ENCODE data around the gene FRMD8. TPM values are rescaled to one million over a fixed set of nuclear protein-coding genes. Genes with fewer than 3 reads are reported as not detected.
A peak's percentile ranks its signal among the peaks of the same experiment; 100 is the strongest.

The FRMD8 gene
- total RNA-seq, 1 experiment from 2014 or later: 22.7 TPM

GRCh38 chr11:65416341-65416824, 29.9 kb downstream of the FRMD8 start:
- H3K23ac ChIP-seq (ENCODE audit: insufficient read length, low read depth, low read length): no peak overlapping the region
- Mint-ChIP-seq H3K27me3 (ENCODE audit: low read depth) (peaks cover 11% of the 10 kb centered on the region), H3K36me3 (ENCODE audit: insufficient read depth in 1 of 3, low read depth in 3 of 3) (peaks cover 0 to 4% (median 0%) of the 10 kb centered on the region in 3 experiments; a peak in 1 of 7 replicates), H3K27ac (no peak overlapping the region), H3K4me3 (peak overlapping the region in 1 of 2 experiments; percentile 39; a peak in 2 of 5 replicates), H3K4me1 (peaks cover 50 to 56% of the 10 kb centered on the region in 2 experiments), H3K9me3 (no peaks in the 10 kb centered on the region; a peak in 2 of 5 replicates)
- no peak overlapping the region for H3K56ac ChIP-seq (ENCODE audit: insufficient read length, low read depth, low read length)
- no peak overlapping the region for H4K8ac ChIP-seq (replicated peaks; ENCODE audit: insufficient read length, low read depth, low read length)
- no peak overlapping the region for H2BK5ac ChIP-seq (ENCODE audit: insufficient read length, low read length)
- no peak overlapping the region for H3K18ac ChIP-seq (ENCODE audit: insufficient read length, low read depth, low read length)
- H3K23me2 ChIP-seq (ENCODE audit: insufficient read length, low read depth, low read length, poor library complexity, severe bottlenecking): no peaks in the 10 kb centered on the region
- H4K91ac ChIP-seq (ENCODE audit: insufficient read length, low read depth, low read length): no peak overlapping the region
- H3K4ac ChIP-seq (ENCODE audit: low read depth, low read length): no peak overlapping the region
- H3T11ph ChIP-seq (ENCODE audit: low read length): no peak overlapping the region
- TF ChIP-seq, protein P1, sequence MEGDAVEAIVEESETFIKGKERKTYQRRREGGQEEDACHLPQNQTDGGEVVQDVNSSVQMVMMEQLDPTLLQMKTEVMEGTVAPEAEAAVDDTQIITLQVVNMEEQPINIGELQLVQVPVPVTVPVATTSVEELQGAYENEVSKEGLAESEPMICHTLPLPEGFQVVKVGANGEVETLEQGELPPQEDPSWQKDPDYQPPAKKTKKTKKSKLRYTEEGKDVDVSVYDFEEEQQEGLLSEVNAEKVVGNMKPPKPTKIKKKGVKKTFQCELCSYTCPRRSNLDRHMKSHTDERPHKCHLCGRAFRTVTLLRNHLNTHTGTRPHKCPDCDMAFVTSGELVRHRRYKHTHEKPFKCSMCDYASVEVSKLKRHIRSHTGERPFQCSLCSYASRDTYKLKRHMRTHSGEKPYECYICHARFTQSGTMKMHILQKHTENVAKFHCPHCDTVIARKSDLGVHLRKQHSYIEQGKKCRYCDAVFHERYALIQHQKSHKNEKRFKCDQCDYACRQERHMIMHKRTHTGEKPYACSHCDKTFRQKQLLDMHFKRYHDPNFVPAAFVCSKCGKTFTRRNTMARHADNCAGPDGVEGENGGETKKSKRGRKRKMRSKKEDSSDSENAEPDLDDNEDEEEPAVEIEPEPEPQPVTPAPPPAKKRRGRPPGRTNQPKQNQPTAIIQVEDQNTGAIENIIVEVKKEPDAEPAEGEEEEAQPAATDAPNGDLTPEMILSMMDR (conservative IDR thresholded peaks at IDR 0.05): peak; percentile 98
- no peak overlapping the region for H3K14ac ChIP-seq (ENCODE audit: insufficient read depth, low read length)
- H3K9ac ChIP-seq (ENCODE audit: extremely low read depth, insufficient read length, low read length): no peak overlapping the region
- no peak overlapping the region for H2BK12ac ChIP-seq (ENCODE audit: insufficient read length, low read depth, low read length)
- H2BK15ac ChIP-seq (ENCODE audit: low read depth, low read length): no peak overlapping the region
- no peaks in the 10 kb centered on the region for H3K79me1 ChIP-seq (ENCODE audit: insufficient read depth, low read depth, low read length, poor library complexity, severe bottlenecking)
- peaks cover 3% of the 10 kb centered on the region; the same call in 1 of the 2 replicates for H3K4me1 ChIP-seq (ENCODE audit: insufficient read depth, low read length)
- no peak overlapping the region for H4K5ac ChIP-seq (ENCODE audit: insufficient read length, low read depth, low read length)
- no peak overlapping the region for H2AFZ ChIP-seq (ENCODE audit: low read length)
- H3K27ac ChIP-seq (ENCODE audit: insufficient read length, low read depth, low read length): no peak overlapping the region
- no peak overlapping the region for H3K4me2 ChIP-seq (ENCODE audit: insufficient read depth, insufficient read length, low read length)
- WGBS (ENCODE audit: extremely low coverage, insufficient read length, low lambda C conversion rate): no CpG with 5 or more reads among the region's 18 CpGs
- H2BK20ac ChIP-seq (ENCODE audit: low read depth, low read length, poor library complexity, severe bottlenecking): no peak overlapping the region
- H3K27me3 ChIP-seq (ENCODE audit: insufficient read depth, low read length): no peaks in the 10 kb centered on the region
- H2BK120ac ChIP-seq (ENCODE audit: low read depth, low read length, poor library complexity, severe bottlenecking): no peak overlapping the region
- H3K79me2 ChIP-seq (ENCODE audit: insufficient read depth, low read length): no peaks in the 10 kb centered on the region
- peak; percentile 91 for DNase-seq
- H2AK5ac ChIP-seq (ENCODE audit: insufficient read length, low read length): no peak overlapping the region
- H4K20me1 ChIP-seq (ENCODE audit: control insufficient read depth, insufficient read depth, insufficient read length): no peaks in the 10 kb centered on the region
- H3K9me3 ChIP-seq (ENCODE audit: control insufficient read depth, low read depth, low read length): no peaks in the 10 kb centered on the region

Data from H9 (cell line).